ENCODE measurements around the gene PRSS38.

The PRSS38 gene

GRCh38 chr1:227889047-227889862 is 73.8 kb downstream of the PRSS38 start:
- no peaks in the 10 kb centered on the region for H3K9me3 ChIP-seq (ENCODE audit: control insufficient read depth in 1 of 2, low read length in 2 of 2)
- H3K36me3 ChIP-seq (ENCODE audit: control insufficient read depth in 1 of 2, insufficient read depth in 2 of 2, low read length in 2 of 2), result no peaks in the 10 kb centered on the region
- H3K4me1 ChIP-seq (ENCODE audit: control insufficient read depth in 1 of 2, insufficient read depth in 2 of 2, low read length in 2 of 2), result peaks cover 8 to 17% of the 10 kb centered on the region in 2 donors
- H3K27ac ChIP-seq (ENCODE audit: low read length), result no peak overlapping the region
- H3K27me3 ChIP-seq (ENCODE audit: low read depth, low read length), result no peaks in the 10 kb centered on the region
- no peak overlapping the region for H3K4me3 ChIP-seq (ENCODE audit: low read depth in 1 of 2, low read length in 2 of 2)

GRCh38 chr1:227889863-227890405 is 74.5 kb downstream of the PRSS38 start:
- Histone ChIP-seq H3K4me3 (ENCODE audit: low read depth in 1 of 2, low read length in 2 of 2) (no peak overlapping the region), H3K36me3 (ENCODE audit: control insufficient read depth in 1 of 2, insufficient read depth in 2 of 2, low read length in 2 of 2) (no peaks in the 10 kb centered on the region), H3K27ac (ENCODE audit: low read length) (no peak overlapping the region), H3K27me3 (ENCODE audit: low read depth, low read length) (no peaks in the 10 kb centered on the region), H3K9me3 (ENCODE audit: control insufficient read depth in 1 of 2, low read length in 2 of 2) (no peaks in the 10 kb centered on the region), H3K4me1 (ENCODE audit: control insufficient read depth in 1 of 2, insufficient read depth in 2 of 2, low read length in 2 of 2) (peaks cover 8 to 17% of the 10 kb centered on the region in 2 donors)

DNA sequence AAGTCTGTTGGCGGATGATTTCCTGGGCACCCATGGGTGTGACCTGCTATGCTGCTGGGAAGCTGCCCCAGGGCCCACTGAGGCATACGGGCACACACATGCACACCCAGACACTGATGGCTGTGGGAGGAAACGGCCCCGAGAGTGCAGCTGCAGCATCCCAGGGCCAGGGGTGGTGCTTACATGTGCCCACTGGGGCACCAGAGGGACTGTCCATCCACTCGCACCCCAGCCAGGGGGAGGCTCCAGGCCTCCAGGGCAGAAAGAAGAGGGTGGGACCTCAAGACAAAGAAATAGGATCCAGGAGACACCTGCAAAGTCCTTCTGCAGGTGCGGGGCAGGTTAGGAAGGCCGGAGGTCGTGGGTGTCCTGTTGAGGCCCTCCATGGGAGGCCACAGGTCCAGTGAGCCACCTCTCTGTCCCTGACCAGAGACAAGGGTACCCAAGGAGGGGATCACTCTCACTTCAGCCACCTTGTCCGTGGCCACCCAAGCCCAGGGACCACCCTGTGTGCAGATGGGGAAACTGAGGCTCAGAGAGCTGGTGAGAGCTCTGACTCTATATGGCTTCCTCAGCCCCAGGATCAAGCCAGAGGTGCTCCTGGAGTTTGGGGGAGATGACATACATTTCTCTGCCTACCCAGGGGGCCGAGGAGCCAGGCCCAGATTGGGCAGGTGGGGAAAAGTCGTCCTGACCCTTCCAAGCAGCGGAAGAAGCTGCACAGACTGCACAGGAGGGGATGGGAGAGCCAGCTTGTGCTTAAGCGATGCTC is 75.2 kb downstream of the PRSS38 start:
- H3K27me3 ChIP-seq (ENCODE audit: low read depth, low read length), result no peaks in the 10 kb centered on the region
- H3K36me3 ChIP-seq (ENCODE audit: control insufficient read depth in 1 of 2, insufficient read depth in 2 of 2, low read length in 2 of 2), result no peaks in the 10 kb centered on the region
- no peak overlapping the region for H3K27ac ChIP-seq (ENCODE audit: low read length)
- H3K4me1 ChIP-seq (ENCODE audit: control insufficient read depth in 1 of 2, insufficient read depth in 2 of 2, low read length in 2 of 2), result peaks cover 4 to 12% of the 10 kb centered on the region in 2 donors
- H3K9me3 ChIP-seq (ENCODE audit: control insufficient read depth in 1 of 2, low read length in 2 of 2), result no peaks in the 10 kb centered on the region
- no peak overlapping the region for H3K4me3 ChIP-seq (ENCODE audit: low read depth in 1 of 2, low read length in 2 of 2)

DNA sequence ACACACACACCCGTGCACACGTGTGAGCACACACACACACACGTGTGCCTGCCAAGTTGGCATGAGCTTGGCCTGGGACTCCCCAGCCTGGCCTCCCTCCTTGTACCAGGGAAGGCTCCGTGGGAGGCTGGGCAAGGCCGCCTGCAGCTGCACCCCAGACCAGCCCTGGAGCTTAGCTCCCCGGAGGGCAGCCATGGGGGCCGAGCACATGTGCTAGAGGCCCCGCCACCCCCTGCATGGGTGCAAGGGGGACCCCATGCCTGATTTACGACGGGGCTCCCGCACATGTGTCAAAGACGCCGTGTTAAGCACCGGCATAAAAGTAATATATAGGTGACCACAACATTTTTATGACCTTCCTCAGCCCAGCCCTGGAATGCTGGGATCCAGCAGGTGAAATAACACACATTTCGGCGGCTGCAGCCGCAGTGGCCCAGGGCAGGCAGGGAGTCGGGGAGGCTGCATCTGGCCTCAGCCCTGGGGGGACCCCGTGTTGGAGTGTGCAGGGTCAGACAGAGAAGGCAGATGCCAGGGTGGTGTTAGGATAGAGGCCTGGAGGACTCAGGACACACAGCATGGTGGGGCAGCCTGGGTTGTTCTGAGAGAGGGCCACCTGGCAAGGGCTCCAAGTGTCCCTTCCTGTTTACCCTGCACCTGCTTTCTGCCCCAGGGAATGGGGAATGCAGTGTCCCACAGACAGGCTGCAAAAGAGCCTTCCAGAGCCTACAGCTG is 75.9 kb downstream of the PRSS38 start:
- peaks cover 0 to 8% of the 10 kb centered on the region in 2 donors for H3K4me1 ChIP-seq (ENCODE audit: control insufficient read depth in 1 of 2, insufficient read depth in 2 of 2, low read length in 2 of 2)
- H3K9me3 ChIP-seq (ENCODE audit: control insufficient read depth in 1 of 2, low read length in 2 of 2), result no peaks in the 10 kb centered on the region
- H3K36me3 ChIP-seq (ENCODE audit: control insufficient read depth in 1 of 2, insufficient read depth in 2 of 2, low read length in 2 of 2), result no peaks in the 10 kb centered on the region
- H3K27ac ChIP-seq (ENCODE audit: low read length), result no peak overlapping the region
- no peak overlapping the region for H3K4me3 ChIP-seq (ENCODE audit: low read depth in 1 of 2, low read length in 2 of 2)
- H3K27me3 ChIP-seq (ENCODE audit: low read depth, low read length), result no peaks in the 10 kb centered on the region

GRCh38 chr1:227891955-227892488 is 76.5 kb downstream of the PRSS38 start:
- Histone ChIP-seq H3K27me3 (ENCODE audit: low read depth, low read length) (no peaks in the 10 kb centered on the region), H3K27ac (ENCODE audit: low read length) (no peak overlapping the region), H3K9me3 (ENCODE audit: control insufficient read depth in 1 of 2, low read length in 2 of 2) (no peaks in the 10 kb centered on the region), H3K4me1 (ENCODE audit: control insufficient read depth in 1 of 2, insufficient read depth in 2 of 2, low read length in 2 of 2) (peaks cover 0 to 4% of the 10 kb centered on the region in 2 donors), H3K36me3 (ENCODE audit: control insufficient read depth in 1 of 2, insufficient read depth in 2 of 2, low read length in 2 of 2) (no peaks in the 10 kb centered on the region), H3K4me3 (ENCODE audit: low read depth in 1 of 2, low read length in 2 of 2) (no peak overlapping the region)

- Histone ChIP-seq H3K27me3 (ENCODE audit: low read depth, low read length) (no peaks in the 10 kb centered on the region), H3K9me3 (ENCODE audit: control insufficient read depth in 1 of 2, low read length in 2 of 2) (no peaks in the 10 kb centered on the region), H3K4me3 (ENCODE audit: low read depth in 1 of 2, low read length in 2 of 2) (no peak overlapping the region), H3K36me3 (ENCODE audit: control insufficient read depth in 1 of 2, insufficient read depth in 2 of 2, low read length in 2 of 2) (no peaks in the 10 kb centered on the region), H3K4me1 (ENCODE audit: control insufficient read depth in 1 of 2, insufficient read depth in 2 of 2, low read length in 2 of 2) (peaks cover 0 to 4% of the 10 kb centered on the region in 2 donors), H3K27ac (ENCODE audit: low read length) (no peak overlapping the region)
Observed at GRCh38 chr1:227892489-227893299, 77.2 kb downstream of the PRSS38 start.

- Histone ChIP-seq H3K27ac (ENCODE audit: low read length) (no peak overlapping the region), H3K36me3 (ENCODE audit: control insufficient read depth in 1 of 2, insufficient read depth in 2 of 2, low read length in 2 of 2) (no peaks in the 10 kb centered on the region), H3K9me3 (ENCODE audit: control insufficient read depth in 1 of 2, low read length in 2 of 2) (no peaks in the 10 kb centered on the region), H3K27me3 (ENCODE audit: low read depth, low read length) (no peaks in the 10 kb centered on the region), H3K4me1 (ENCODE audit: control insufficient read depth in 1 of 2, insufficient read depth in 2 of 2, low read length in 2 of 2) (peaks cover 0 to 4% of the 10 kb centered on the region in 2 donors), H3K4me3 (ENCODE audit: low read depth in 1 of 2, low read length in 2 of 2) (no peak overlapping the region)
Observed at GRCh38 chr1:227893300-227893948, 77.9 kb downstream of the PRSS38 start.

- Histone ChIP-seq H3K4me3 (ENCODE audit: low read depth in 1 of 2, low read length in 2 of 2) (no peak overlapping the region), H3K27me3 (ENCODE audit: low read depth, low read length) (no peaks in the 10 kb centered on the region)
Observed at GRCh38 chr1:227893949-227894721, 78.7 kb downstream of the PRSS38 start.

DNA sequence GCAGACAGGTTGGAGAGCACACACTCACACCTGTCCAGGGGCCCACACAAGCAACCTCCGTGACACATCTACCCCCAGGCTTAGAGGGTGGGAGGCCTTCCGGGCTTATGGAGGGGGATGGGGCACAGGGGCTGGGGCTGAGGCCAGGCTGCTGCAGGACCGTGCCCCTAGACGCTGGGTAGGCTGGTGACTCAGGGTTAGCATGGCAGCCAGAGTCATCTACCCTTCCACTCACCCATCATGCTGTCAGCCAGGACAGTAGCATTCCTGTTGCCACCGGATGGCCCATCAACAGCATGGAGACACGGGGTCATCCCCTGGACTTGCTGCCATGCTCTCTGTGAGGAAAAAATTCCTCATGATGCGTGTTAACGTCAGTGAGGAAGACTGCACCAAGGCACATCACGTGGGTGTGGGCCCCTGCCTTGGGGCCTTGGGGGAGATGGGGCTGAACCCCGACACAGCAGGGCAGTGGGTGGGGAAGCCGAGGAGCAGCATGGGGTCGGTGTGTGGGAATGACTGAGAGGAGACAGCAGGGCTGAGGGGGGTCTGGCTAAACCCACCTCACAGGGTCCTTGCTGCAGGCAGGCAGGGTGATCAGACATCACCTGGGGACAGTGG is 79.5 kb downstream of the PRSS38 start:
- H3K36me3 ChIP-seq (ENCODE audit: control insufficient read depth in 1 of 2, insufficient read depth in 2 of 2, low read length in 2 of 2), result no peaks in the 10 kb centered on the region
- peaks cover 0 to 4% of the 10 kb centered on the region in 2 donors for H3K4me1 ChIP-seq (ENCODE audit: control insufficient read depth in 1 of 2, insufficient read depth in 2 of 2, low read length in 2 of 2)
- no peak overlapping the region for H3K4me3 ChIP-seq (ENCODE audit: low read depth in 1 of 2, low read length in 2 of 2)
- H3K9me3 ChIP-seq (ENCODE audit: control insufficient read depth in 1 of 2, low read length in 2 of 2), result no peaks in the 10 kb centered on the region
- H3K27ac ChIP-seq (ENCODE audit: low read length), result no peak overlapping the region
- H3K27me3 ChIP-seq (ENCODE audit: low read depth, low read length), result no peaks in the 10 kb centered on the region

More at GRCh38 chr1:227893949-227894721, 78.7 kb downstream of the PRSS38 start:
- H3K4me1 ChIP-seq (ENCODE audit: control insufficient read depth in 1 of 2, insufficient read depth in 2 of 2, low read length in 2 of 2), result peaks cover 0 to 4% of the 10 kb centered on the region in 2 donors
- no peaks in the 10 kb centered on the region for H3K36me3 ChIP-seq (ENCODE audit: control insufficient read depth in 1 of 2, insufficient read depth in 2 of 2, low read length in 2 of 2)
- no peak overlapping the region for H3K27ac ChIP-seq (ENCODE audit: low read length)
- no peaks in the 10 kb centered on the region for H3K9me3 ChIP-seq (ENCODE audit: control insufficient read depth in 1 of 2, low read length in 2 of 2)
